ENCODE measurements around the gene TEX53. TPM values are rescaled to one million over a fixed set of nuclear protein-coding genes. Genes with fewer than 3 reads are reported as not detected.

Gene TEX53
- total and polyA plus RNA-seq, 7 donors, result not detected

GRCh38 chr9:114621975-114622609, 35.5 kb downstream of the TEX53 start:
- ATAC-seq (peak in 3 of 4 donors; percentile 29 to 65 (median 54)), DNase-seq (no peak)
- no peak overlapping the region for H3K27ac ChIP-seq
- H3K4me1 ChIP-seq, result no peaks in the 10 kb centered on the region
- peaks cover 0 to 41% of the 10 kb centered on the region in 2 donors for H3K36me3 ChIP-seq (ENCODE audit: insufficient read depth in 1 of 2, low read depth in 1 of 2)
- WGBS, 3 donors, result 45 to 68% (median 52%) methylated on average over 2 of the region's 2 CpGs
- no peak for TF ChIP-seq CTCF (IDR thresholded peaks at IDR 0.05)
- intact Hi-C loops (cut with DNase I), result no loop called here
- H3K4me3 ChIP-seq, result no peak overlapping the region
- no peaks in the 10 kb centered on the region for H3K27me3 ChIP-seq (ENCODE audit: insufficient read depth in 3 of 3, low read length in 2 of 3)
- no peaks in the 10 kb centered on the region for H3K9me3 ChIP-seq

- Histone ChIP-seq H3K27ac (no peak overlapping the region), H3K4me3 (no peak overlapping the region), H3K36me3 (ENCODE audit: insufficient read depth in 1 of 2, low read depth in 1 of 2) (peaks cover 0 to 36% of the 10 kb centered on the region in 2 donors), H3K27me3 (ENCODE audit: insufficient read depth in 3 of 3, low read length in 2 of 3) (no peaks in the 10 kb centered on the region), H3K4me1 (no peaks in the 10 kb centered on the region), H3K9me3 (no peaks in the 10 kb centered on the region)
- DNase-seq (no peak), ATAC-seq (no peak)
- intact Hi-C loops (cut with DNase I), result no loop called here
- TF ChIP-seq CTCF (IDR thresholded peaks at IDR 0.05), result no peak
- 88 to 90% (median 90%) methylated on average over 7 of the region's 7 CpGs for WGBS, 3 donors
Measured at GRCh38 chr9:114621561-114621960, 36.0 kb downstream of the TEX53 start.

- ATAC-seq, result no peak
- intact Hi-C loops (cut with DNase I), result no loop called here
Measured at GRCh38 chr9:114619191-114619761, 38.3 kb downstream of the TEX53 start.

DNA sequence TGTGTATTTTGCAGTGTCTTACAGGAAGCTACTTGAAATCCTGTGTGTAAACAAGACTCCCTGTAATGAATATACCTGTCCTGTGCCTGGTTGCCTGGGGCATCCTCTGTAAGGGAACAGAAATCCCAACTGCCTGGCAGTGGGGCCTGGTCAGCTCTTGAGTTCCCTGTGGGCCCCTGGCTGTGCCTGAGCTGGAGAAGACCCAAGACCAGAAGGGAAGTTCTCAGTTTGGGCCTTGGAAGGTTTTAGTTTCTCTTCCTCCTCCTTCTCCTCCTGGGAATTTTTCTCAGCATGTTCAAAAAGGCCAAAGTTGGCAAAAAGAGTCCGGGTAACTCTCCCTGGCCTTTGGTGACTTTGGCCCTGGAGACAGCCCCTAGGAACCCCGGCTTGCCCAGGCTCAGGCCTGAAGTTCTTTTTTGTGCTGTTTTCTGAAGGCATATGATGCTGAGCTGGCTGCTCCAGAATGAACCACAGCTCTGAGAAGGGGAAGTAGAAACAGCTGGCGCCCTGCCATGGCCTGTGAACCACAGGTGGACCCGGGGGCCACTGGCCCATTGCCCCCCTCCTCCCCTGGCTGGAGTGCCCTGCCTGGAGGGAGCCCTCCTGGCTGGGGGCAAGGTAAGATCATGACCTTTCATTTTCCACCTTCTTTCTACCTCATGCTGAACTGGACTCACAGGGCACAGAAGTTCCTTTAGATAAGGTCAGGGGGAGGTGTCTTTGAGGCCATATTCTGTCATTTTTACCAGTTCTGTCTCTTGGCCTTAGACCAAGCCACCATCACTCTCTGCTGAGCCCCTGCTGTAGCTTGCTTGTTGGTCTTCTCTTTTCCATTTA, 40.7 kb downstream of the TEX53 start:
- WGBS, 3 donors, result 44 to 67% (median 46%) methylated on average over 4 of the region's 4 CpGs
- no peak overlapping the region for H3K27ac ChIP-seq
- peaks cover 8% of the 10 kb centered on the region for H3K4me1 ChIP-seq
- intact Hi-C loops (cut with DNase I), result no loop called here
- peak in 1 of 4 donors; percentile 47 for ATAC-seq
- H3K4me3 ChIP-seq, result no peak overlapping the region
- TF ChIP-seq CTCF (IDR thresholded peaks at IDR 0.05), result no peak
- H3K27me3 ChIP-seq (ENCODE audit: insufficient read depth in 3 of 3, low read length in 2 of 3), result no peaks in the 10 kb centered on the region
- DNase-seq, result peak; percentile 57 to 80
- peaks cover 0 to 29% of the 10 kb centered on the region in 2 donors for H3K36me3 ChIP-seq (ENCODE audit: insufficient read depth in 1 of 2, low read depth in 1 of 2)
- no peaks in the 10 kb centered on the region for H3K9me3 ChIP-seq

More at GRCh38 chr9:114619191-114619761, 38.3 kb downstream of the TEX53 start:
- no peak for TF ChIP-seq CTCF (IDR thresholded peaks at IDR 0.05)
- Histone ChIP-seq H3K27me3 (ENCODE audit: insufficient read depth in 3 of 3, low read length in 2 of 3) (no peaks in the 10 kb centered on the region), H3K4me3 (no peak overlapping the region), H3K27ac (no peak overlapping the region), H3K9me3 (no peaks in the 10 kb centered on the region), H3K36me3 (ENCODE audit: insufficient read depth in 1 of 2, low read depth in 1 of 2) (peaks cover 0 to 34% of the 10 kb centered on the region in 2 donors), H3K4me1 (no peaks in the 10 kb centered on the region)
- 84 to 92% (median 89%) methylated on average over 13 of the region's 13 CpGs for WGBS, 3 donors
- no peak for DNase-seq

Measured in psoas muscle (tissue), 8 donors.